Measurements from ENCODE around the gene CACNA2D1. TPM values are rescaled to one million over a fixed set of nuclear protein-coding genes. Genes with fewer than 3 reads are reported as not detected.

Gene CACNA2D1
- total RNA-seq, 1 experiment from 2014 or later: 36.2 TPM

GRCh38 chr7:82444220-82444909, 788 bp upstream of the CACNA2D1 start:
- H3K79me1 ChIP-seq (ENCODE audit: insufficient read depth, low read depth, low read length, poor library complexity, severe bottlenecking): no peaks in the 10 kb centered on the region
- H3K4me1 ChIP-seq (ENCODE audit: insufficient read depth, low read length): 0 out of 2 replicates have a peak, but pooled peaks cover 2% of the 10 kb centered on the region
- H4K8ac ChIP-seq (replicated peaks; ENCODE audit: insufficient read length, low read depth, low read length): no peak overlapping the region
- no peaks in the 10 kb centered on the region for H3K27me3 ChIP-seq (ENCODE audit: insufficient read depth, low read length)
- no peaks in the 10 kb centered on the region for H3K79me2 ChIP-seq (ENCODE audit: insufficient read depth, low read length)
- H3K27ac Mint-ChIP-seq: peak overlapping the region; percentile 91 to 97 (median 97)
- H3K23me2 ChIP-seq (ENCODE audit: insufficient read length, low read depth, low read length, poor library complexity, severe bottlenecking): peaks cover 12% of the 10 kb centered on the region
- H2BK120ac ChIP-seq (ENCODE audit: low read depth, low read length, poor library complexity, severe bottlenecking): no peak overlapping the region
- no peak overlapping the region for H3K4ac ChIP-seq (ENCODE audit: low read depth, low read length)
- H3K4me2 ChIP-seq (ENCODE audit: insufficient read depth, insufficient read length, low read length): peak overlapping the region; percentile 81
- peak overlapping the region; percentile 94 for H3K4me3 Mint-ChIP-seq
- no peaks in the 10 kb centered on the region for H3K9me3 ChIP-seq (ENCODE audit: control insufficient read depth, low read depth, low read length)
- no peak overlapping the region for H2BK15ac ChIP-seq (ENCODE audit: low read depth, low read length)
- no peaks in the 10 kb centered on the region for H4K20me1 ChIP-seq (ENCODE audit: control insufficient read depth, insufficient read depth, insufficient read length)
- no peak overlapping the region; the same call in 1 of the 2 replicates for H3K14ac ChIP-seq (ENCODE audit: insufficient read depth, low read length)
- whole genome bisulfite sequencing (ENCODE audit: extremely low coverage, insufficient read length, low lambda C conversion rate): no CpG with 5 or more reads among the region's 22 CpGs
- peak overlapping the region; percentile 53 for H3K18ac ChIP-seq (ENCODE audit: insufficient read length, low read depth, low read length)
- H3K4me1 Mint-ChIP-seq: peaks cover 36 to 43% of the 10 kb centered on the region in 2 experiments
- no peaks in the 10 kb centered on the region for H3K36me3 Mint-ChIP-seq (ENCODE audit: insufficient read depth in 1 of 3, low read depth in 3 of 3)
- no peak overlapping the region for H2AK5ac ChIP-seq (ENCODE audit: insufficient read length, low read length)
- H3K23ac ChIP-seq (ENCODE audit: insufficient read length, low read depth, low read length): no peak overlapping the region
- H4K5ac ChIP-seq (ENCODE audit: insufficient read length, low read depth, low read length): no peak overlapping the region
- peak overlapping the region; percentile 3 for H3K9ac ChIP-seq (ENCODE audit: extremely low read depth, insufficient read length, low read length)
- no peak overlapping the region for H3K56ac ChIP-seq (ENCODE audit: insufficient read length, low read depth, low read length)
- DNase-seq: peak; percentile 59
- H3K9me3 Mint-ChIP-seq: peaks cover 0 to 3% of the 10 kb centered on the region in 2 experiments; a peak in 1 of 5 replicates
- H3T11ph ChIP-seq (ENCODE audit: low read length): no peak overlapping the region
- no peak overlapping the region for H2BK12ac ChIP-seq (ENCODE audit: insufficient read length, low read depth, low read length)
- H2BK5ac ChIP-seq (ENCODE audit: insufficient read length, low read length): no peak overlapping the region
- H3K27ac ChIP-seq (ENCODE audit: insufficient read length, low read depth, low read length): no peak overlapping the region
- H4K91ac ChIP-seq (ENCODE audit: insufficient read length, low read depth, low read length): no peak overlapping the region
- peak overlapping the region; percentile 43 for H2AFZ ChIP-seq (ENCODE audit: low read length)
- H3K27me3 Mint-ChIP-seq (ENCODE audit: low read depth): no peaks in the 10 kb centered on the region; the same call in 1 of the 2 replicates
- no peak overlapping the region for H2BK20ac ChIP-seq (ENCODE audit: low read depth, low read length, poor library complexity, severe bottlenecking)
- TF ChIP-seq, protein P1, sequence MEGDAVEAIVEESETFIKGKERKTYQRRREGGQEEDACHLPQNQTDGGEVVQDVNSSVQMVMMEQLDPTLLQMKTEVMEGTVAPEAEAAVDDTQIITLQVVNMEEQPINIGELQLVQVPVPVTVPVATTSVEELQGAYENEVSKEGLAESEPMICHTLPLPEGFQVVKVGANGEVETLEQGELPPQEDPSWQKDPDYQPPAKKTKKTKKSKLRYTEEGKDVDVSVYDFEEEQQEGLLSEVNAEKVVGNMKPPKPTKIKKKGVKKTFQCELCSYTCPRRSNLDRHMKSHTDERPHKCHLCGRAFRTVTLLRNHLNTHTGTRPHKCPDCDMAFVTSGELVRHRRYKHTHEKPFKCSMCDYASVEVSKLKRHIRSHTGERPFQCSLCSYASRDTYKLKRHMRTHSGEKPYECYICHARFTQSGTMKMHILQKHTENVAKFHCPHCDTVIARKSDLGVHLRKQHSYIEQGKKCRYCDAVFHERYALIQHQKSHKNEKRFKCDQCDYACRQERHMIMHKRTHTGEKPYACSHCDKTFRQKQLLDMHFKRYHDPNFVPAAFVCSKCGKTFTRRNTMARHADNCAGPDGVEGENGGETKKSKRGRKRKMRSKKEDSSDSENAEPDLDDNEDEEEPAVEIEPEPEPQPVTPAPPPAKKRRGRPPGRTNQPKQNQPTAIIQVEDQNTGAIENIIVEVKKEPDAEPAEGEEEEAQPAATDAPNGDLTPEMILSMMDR (conservative IDR thresholded peaks at IDR 0.05): 0 out of 3 replicates have a peak, but pooled peaks have one; percentile 17
